ENCODE data around the gene DAZAP1. TPM values are rescaled to one million over a fixed set of nuclear protein-coding genes. Genes with fewer than 3 reads are reported as not detected.

Gene DAZAP1
- total and polyA plus RNA-seq, 2 experiments from 2014 or later: 35.8 to 46.8 TPM

GRCh38 chr19:1387684-1388636 lies 19.4 kb upstream of the DAZAP1 start:
- H3K4me2 ChIP-seq: no peak overlapping the region
- H3K9me3 ChIP-seq (ENCODE audit: low read depth): no peaks in the 10 kb centered on the region
- H3K79me2 ChIP-seq: peaks cover 25% of the 10 kb centered on the region
- no peak for DNase-seq (ENCODE audit: low spot score)
- 92% methylated on average over 38 of the region's 45 CpGs for WGBS (ENCODE audit: low lambda C conversion rate, missing lambda C conversion rate)
- no peaks in the 10 kb centered on the region for H3K27me3 ChIP-seq
- H3K27ac ChIP-seq: no peak overlapping the region
- H3K36me3 ChIP-seq (replicated peaks; ENCODE audit: insufficient read depth, low read depth): no peaks in the 10 kb centered on the region
- H3K4me3 ChIP-seq: no peak overlapping the region
- TF ChIP-seq EZH2 (IDR thresholded peaks at IDR 0.05; ENCODE audit: borderline replicate concordance) (no peak), CTCF (IDR thresholded peaks at IDR 0.05; ENCODE audit: poor library complexity) (no peak), EZH2phosphoT487 (IDR thresholded peaks at IDR 0.05; ENCODE audit: low read depth, severe bottlenecking, unreplicated experiment) (no peak)
- H3K9me2 ChIP-seq (replicated peaks; ENCODE audit: insufficient read depth): no peaks in the 10 kb centered on the region
- H2AFZ ChIP-seq: no peak overlapping the region
- H4K20me1 ChIP-seq (ENCODE audit: insufficient read depth, poor library complexity, severe bottlenecking): no peaks in the 10 kb centered on the region
- H3K4me1 ChIP-seq (ENCODE audit: insufficient read depth): peaks cover 5% of the 10 kb centered on the region

GRCh38 chr19:1388637-1389026 lies 18.8 kb upstream of the DAZAP1 start:
- H3K27ac ChIP-seq: no peak overlapping the region
- no peaks in the 10 kb centered on the region for H4K20me1 ChIP-seq (ENCODE audit: insufficient read depth, poor library complexity, severe bottlenecking)
- no peak overlapping the region for H3K4me3 ChIP-seq
- H3K79me2 ChIP-seq: peaks cover 25% of the 10 kb centered on the region
- H2AFZ ChIP-seq: no peak overlapping the region
- no peak for DNase-seq (ENCODE audit: low spot score)
- WGBS (ENCODE audit: low lambda C conversion rate, missing lambda C conversion rate): over 99% methylated on average over 17 of the region's 17 CpGs
- no peak for TF ChIP-seq EZH2 (IDR thresholded peaks at IDR 0.05; ENCODE audit: borderline replicate concordance)
- TF ChIP-seq EZH2phosphoT487 (IDR thresholded peaks at IDR 0.05; ENCODE audit: low read depth, severe bottlenecking, unreplicated experiment): no peak
- TF ChIP-seq CTCF (IDR thresholded peaks at IDR 0.05; ENCODE audit: poor library complexity): no peak
- H3K9me3 ChIP-seq (ENCODE audit: low read depth): no peaks in the 10 kb centered on the region
- no peaks in the 10 kb centered on the region for H3K9me2 ChIP-seq (replicated peaks; ENCODE audit: insufficient read depth)
- H3K4me2 ChIP-seq: no peak overlapping the region
- H3K4me1 ChIP-seq (ENCODE audit: insufficient read depth): peaks cover 5% of the 10 kb centered on the region
- H3K27me3 ChIP-seq: no peaks in the 10 kb centered on the region
- no peaks in the 10 kb centered on the region for H3K36me3 ChIP-seq (replicated peaks; ENCODE audit: insufficient read depth, low read depth)

- no peaks in the 10 kb centered on the region for H3K9me3 ChIP-seq (ENCODE audit: low read depth)
These were observed 18.1 kb upstream of the DAZAP1 start for GRCh38 chr19:1389033-1389940.

More at GRCh38 chr19:1389033-1389940, 18.1 kb upstream of the DAZAP1 start:
- no peaks in the 10 kb centered on the region for H4K20me1 ChIP-seq (ENCODE audit: insufficient read depth, poor library complexity, severe bottlenecking)
- DNase-seq (ENCODE audit: low spot score): no peak
- no peaks in the 10 kb centered on the region for H3K27me3 ChIP-seq
- 95% methylated on average over 38 of the region's 39 CpGs for WGBS (ENCODE audit: low lambda C conversion rate, missing lambda C conversion rate)
- H3K4me3 ChIP-seq: no peak overlapping the region
- no peaks in the 10 kb centered on the region for H3K9me2 ChIP-seq (replicated peaks; ENCODE audit: insufficient read depth)
- no peak overlapping the region for H3K4me2 ChIP-seq
- H3K27ac ChIP-seq: no peak overlapping the region
- H3K79me2 ChIP-seq: peaks cover 21% of the 10 kb centered on the region
- H2AFZ ChIP-seq: no peak overlapping the region
- H3K4me1 ChIP-seq (ENCODE audit: insufficient read depth): peaks cover 5% of the 10 kb centered on the region
- TF ChIP-seq CTCF (IDR thresholded peaks at IDR 0.05; ENCODE audit: poor library complexity): no peak
- TF ChIP-seq EZH2 (IDR thresholded peaks at IDR 0.05; ENCODE audit: borderline replicate concordance): no peak
- TF ChIP-seq EZH2phosphoT487 (IDR thresholded peaks at IDR 0.05; ENCODE audit: low read depth, severe bottlenecking, unreplicated experiment): no peak
- H3K36me3 ChIP-seq (replicated peaks; ENCODE audit: insufficient read depth, low read depth): no peaks in the 10 kb centered on the region

Measured in hepatocyte (in vitro differentiated cells).